ENCODE data around the gene CAPZB.

The CAPZB gene

DNA sequence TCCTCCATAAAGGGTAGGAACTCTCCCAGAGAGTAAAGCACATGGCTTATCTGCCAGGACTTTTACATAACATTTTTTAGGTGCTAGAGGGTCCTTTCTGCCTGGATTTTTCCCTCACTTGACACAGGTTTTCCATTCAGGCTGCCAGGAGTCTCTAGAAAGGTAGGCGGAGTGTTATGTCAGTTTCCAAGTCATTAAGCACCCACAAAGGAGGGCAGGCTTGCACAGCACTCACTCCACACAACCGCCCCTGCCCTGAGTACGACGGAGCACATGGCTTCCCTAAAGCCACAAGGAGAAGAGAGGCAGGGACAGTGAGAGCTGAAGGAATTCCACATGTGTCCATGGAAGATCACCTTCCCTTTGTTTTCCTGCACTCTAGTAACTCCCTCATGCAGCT lies 55.7 kb downstream of the CAPZB start:
- no peak for DNase-seq (ENCODE audit: low spot score)

- no peak for DNase-seq (ENCODE audit: low spot score)
Observed at GRCh38 chr1:19427087-19427781, 58.1 kb downstream of the CAPZB start.

DNA sequence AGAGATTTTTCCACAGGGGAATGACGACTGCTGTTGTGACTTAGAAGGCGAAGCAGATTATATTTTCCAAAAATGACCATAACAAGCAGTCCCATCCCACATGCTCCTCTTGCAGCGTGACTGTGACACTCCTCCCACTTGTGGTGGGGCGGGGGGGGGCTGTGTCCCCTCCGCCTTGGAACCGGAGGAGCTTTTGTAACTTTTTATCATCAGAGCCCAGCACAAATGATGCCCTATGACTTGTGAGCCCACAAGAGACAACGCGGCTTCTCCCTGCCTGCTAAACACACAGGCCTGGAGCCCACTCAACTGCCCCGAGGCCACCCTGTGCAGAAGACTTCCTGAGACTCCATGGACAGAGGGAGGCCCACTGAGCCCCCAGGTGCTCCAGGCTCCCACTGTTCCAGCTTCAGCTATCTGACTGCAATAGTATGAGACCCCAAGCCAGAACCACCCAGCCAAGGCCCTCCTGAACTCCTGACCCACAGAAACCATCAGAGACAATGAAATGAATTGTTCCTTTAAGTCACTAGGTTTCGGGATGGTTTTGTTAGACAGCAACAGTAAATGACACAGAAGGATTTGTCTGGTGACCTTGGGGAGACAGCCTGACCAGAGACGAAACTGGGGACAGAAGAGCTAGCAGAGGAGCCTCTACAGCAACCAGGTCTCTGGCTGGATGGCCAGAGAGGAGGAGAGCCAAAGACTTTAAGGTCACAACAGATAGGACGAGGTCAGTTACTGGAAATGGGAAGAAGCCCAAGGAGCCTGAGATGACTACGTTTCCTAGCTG lies 58.8 kb downstream of the CAPZB start:
- DNase-seq (ENCODE audit: low spot score), result no peak

GRCh38 chr1:19425646-19426239 lies 59.6 kb downstream of the CAPZB start:
- DNase-seq (ENCODE audit: low spot score), result no peak

DNA sequence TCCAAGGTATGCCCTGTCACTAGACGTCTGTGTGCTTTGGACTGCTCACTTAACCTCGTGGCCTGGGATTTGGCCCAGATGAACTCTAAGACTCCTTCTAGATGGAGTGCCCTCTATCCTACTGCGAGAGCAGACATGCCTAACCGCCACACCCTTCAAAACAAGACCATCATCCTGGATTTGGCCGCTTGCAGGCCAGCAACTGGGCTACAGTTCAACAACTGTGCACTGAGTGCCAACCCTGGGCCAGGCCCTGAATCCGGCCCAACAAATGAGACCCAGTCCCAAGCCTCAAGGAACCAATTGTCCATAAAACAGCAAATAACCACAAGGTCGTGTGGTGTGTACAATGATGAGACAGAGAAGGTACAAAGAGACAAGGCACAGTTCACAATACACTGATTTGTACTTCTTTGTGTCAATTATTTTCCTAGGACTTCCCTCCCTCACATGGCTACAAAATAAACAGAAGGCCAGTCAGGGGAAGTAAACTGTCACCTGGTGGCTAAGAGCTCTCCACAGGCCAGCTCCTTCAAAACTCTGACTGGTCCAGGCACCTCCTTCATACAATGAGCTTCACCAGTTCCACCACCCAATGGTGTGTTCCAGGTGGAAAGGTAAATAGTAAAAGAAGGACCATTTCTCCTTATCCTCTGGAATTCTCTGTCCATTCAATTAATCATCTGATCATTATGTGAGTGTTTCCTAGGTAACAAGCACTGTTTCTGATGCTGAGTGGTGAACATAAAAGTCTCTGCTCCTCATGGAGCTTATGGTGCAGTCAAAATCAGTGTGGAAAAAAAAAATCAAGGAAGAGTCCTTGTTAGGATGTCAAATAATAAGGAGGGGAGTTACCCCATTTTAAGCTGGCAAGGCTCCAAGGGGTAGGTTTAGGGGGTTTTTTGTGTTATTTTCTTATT lies 60.4 kb downstream of the CAPZB start:
- no peak for DNase-seq (ENCODE audit: low spot score)

DNA sequence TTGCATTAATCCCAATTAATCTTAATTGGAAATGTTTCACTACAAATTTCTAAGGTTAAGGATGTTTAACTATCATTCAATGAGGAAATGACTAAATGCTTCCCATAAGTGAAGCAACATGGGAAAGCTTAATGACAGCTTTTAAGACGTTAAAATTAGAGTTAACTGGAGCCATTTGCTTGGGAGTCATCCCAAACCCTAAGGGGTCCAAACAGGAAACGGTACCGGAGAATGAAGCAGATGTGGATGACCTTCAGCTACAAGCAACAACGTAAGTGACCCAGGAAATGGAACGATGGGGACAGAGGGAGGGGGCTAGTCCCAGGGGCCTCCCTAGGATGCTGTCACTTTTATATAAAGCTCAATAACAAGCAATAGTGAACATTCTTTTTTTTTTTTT lies 62.2 kb downstream of the CAPZB start:
- no peak for DNase-seq (ENCODE audit: low spot score)

- no peak for DNase-seq (ENCODE audit: low spot score)
Observed at GRCh38 chr1:19421365-19421764, 64.0 kb downstream of the CAPZB start.

GRCh38 chr1:19420606-19421005 lies 64.7 kb downstream of the CAPZB start:
- no peak for DNase-seq (ENCODE audit: low spot score)

GRCh38 chr1:19419691-19420090 lies 65.6 kb downstream of the CAPZB start:
- no peak for DNase-seq (ENCODE audit: low spot score)

DNA sequence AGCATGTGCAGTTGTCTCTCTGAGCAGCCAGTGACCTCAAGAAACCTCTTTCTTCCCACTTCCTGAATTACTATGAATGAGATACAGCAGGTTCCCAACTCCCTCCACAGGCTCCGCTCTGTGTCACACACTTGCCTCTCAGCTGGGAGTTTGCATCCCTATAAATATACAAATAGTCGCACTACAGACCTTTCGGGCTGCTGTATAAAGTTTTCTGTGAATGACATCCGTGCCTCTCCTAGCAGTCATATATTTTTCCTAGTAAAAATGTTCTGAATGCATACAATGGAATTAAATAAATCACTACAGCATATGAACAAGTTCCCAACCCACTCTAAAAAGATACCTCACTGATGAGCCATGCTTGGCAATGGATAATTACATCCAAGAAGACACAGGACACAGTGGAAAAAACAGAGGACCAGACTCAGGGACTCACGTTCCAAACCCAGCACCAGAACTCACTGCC lies 66.8 kb downstream of the CAPZB start:
- DNase-seq (ENCODE audit: low spot score), result no peak

DNA sequence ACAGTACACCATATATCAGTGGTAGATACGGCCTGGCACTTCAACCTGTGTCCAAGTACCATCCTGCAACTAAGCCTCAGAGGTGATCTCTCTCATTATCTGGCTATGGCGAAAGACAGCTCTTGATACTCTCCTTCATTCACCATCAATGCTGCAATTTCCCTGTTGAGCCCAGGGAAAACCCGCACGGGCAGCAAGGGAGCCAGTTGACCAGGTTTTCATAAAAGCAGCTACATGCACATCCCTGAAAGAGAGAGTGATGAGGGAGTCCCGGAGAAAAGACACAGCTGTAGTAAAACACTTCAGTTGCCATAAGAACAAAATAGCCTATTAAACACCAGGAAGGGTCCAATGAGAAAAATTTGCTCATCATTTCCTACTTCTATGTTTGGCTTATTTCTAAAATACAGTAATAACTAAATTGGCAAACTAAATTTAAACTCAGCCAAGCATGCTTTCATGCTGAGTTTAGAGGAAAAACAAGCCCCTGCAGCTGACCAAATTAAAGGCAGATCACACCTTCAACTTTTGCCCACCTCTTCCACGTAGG lies 68.3 kb downstream of the CAPZB start:
- no peak for DNase-seq (ENCODE audit: low spot score)

DNA sequence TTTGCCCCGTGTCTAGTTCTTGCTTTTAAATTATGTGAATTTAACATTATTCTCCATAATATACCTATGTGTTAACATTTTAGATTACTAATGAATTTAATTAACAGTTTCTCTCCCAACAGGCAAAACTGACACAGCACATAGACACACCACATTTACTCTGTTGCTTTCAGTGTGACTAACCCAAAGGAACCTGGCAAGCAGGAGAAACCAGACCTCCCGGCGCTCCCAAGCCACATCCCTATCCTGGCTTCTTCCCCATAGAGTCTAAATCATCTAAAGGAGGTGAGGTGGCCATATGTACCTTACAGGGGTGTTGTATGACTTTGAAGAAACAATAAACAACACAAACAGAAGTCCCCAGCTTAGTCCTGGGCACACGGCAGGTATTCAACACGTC lies 69.2 kb downstream of the CAPZB start:
- no peak for DNase-seq (ENCODE audit: low spot score)

DNA sequence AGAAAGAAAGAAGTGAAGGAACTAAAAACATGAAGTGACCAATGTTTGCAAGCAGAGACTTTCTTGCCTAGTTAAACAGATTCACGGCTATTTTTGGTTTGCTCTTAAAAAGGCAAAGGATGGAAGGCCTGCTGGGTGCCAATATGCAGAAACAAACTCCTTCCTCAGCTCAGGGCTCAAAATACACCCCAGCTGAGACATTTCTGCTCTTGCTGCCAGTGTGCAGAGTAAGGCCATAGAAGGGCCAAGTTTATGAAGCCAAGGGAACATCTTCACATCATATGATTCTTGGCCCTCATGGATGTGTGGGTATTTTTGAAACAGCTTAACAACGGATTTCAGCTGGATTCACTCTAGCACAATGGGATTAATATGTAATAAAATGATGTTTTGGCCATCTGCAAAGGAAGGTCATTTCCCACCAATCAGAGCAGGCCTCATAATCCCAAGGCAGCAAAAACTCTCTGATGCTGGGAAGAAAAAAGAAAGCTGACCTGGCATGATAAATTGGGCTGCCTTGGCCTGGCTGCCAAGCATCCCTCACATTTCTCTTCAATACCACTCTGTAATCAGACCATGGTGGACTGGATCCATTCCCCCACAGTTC lies 70.7 kb downstream of the CAPZB start:
- no peak for DNase-seq (ENCODE audit: low spot score)

DNA sequence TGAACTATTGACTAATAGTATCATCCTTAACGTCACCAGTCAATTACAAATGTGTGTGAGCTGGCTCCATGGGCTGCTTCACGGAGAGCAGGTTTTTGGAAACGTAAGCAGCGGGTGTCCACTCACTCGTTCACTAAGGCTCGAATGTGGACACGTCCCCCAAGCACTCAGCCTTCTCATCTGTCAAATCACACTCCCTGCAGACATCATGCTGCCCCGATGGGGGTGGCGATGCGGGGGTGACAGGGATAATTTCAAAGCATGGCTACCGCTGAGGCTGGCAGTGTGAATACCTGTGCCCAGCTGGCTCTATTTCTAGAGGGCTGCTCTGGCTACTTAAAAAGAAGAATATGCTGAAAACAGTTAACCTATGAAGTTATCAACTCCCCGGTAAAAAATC lies 71.3 kb downstream of the CAPZB start:
- DNase-seq (ENCODE audit: low spot score), result no peak

DNA sequence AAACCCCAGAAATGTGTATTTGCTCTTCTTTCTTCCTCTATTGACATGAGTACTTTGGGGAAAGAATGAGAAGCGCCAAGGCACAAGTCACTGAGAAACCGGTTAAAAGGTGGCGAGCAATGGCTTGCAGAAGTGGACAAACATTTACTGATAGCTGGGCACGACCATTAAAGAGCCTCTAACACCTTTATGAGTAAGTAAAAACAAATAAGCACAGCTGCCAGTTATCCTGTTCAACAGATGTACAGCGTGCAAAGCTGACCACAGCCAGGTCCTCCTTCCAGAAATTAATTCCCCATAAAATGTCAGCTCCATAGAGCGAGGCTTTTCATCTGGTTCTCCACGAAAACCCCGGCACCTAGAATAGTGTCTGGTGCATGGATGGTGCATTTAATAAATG lies 72.7 kb downstream of the CAPZB start:
- no peak for DNase-seq (ENCODE audit: low spot score)

GRCh38 chr1:19411612-19412011 lies 73.7 kb downstream of the CAPZB start:
- no peak for DNase-seq (ENCODE audit: low spot score)

DNA sequence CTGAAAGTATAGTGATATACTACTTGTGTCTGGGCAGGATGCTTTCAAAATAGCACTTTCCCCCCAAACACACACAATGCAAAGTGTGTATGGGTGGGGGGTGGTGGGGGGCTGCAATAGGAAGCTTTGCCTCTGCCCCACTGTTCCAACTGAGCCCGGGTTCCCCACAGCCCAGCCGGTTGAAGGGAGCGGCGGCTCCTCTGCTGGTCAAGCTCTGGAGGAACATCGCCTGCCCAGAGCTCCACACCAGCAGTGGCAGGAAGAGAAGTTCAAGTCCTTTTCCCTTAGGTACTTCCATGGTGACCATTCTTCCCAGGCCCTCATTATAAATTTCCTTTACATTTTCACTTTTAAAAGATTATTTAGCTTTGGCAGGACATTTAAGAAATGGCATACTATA lies 74.9 kb downstream of the CAPZB start:
- DNase-seq (ENCODE audit: low spot score), result no peak

DNA sequence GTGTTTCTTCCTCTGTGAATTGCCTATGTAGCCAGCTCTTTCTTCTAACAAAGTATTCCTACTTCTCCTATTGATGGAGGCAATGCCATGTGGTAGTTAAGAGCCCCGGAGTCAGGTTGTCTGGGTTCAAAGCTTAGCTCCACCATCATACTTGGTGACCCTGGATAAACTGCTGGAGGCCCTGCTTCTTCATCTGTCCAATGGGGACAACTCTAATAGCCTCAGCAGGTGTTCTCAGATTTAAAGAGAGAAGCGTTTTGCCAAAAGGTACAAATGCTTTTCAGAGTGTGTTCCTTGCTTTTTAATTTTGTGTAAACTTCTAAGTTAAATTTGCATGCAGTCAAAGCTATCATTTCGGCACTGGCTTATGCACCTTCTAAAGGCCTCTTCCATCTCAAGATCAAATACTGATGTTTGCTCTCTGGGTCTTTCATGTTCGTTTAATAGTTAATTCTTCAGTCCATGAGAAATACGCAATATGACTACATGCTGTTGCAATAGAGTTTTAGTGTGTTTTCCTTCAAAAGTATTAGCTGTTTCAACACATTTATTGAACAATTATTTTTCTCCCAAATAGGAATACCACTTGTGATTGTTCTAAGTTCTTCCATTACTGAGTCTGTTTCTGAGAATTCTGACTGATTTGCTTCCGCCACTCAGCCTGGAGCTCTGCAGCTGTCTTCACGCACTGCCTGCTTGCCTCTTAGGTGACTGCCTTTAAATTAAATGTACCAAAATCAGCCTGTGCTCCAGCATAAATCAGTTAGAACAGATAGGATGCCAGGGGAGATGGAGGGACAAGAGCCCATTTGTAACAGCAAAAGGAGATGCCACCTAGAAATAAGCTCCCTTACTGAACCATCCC lies 75.6 kb downstream of the CAPZB start:
- DNase-seq (ENCODE audit: low spot score), result no peak

DNA sequence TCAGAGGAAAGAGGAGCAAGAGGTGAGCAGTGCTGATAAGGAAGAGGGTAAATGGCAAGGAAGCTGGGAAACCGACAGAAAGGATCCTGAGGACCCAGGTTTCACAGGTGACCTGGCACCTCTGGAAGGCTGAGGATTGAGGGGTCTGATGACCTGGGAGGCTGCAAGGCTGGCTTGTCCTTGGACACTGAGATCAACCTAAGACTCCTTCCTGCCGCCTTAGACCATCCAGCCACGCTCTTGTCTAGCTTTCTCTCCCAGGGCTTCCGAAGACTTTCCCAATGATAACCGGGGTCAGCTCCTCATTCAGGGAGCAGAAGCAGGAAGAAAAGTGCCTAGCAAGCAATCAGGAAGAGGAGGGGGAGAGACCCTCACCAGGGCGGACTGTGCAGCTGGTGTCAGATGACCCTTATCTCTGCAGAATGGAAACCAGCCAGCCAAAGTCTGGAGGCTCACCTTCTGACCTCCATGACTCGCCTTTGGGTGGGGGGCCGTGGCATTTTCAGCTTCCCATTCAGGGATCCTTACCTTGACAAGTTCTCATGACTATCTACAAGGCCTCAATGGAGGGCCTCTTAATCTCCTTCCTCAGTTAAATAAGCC lies 77.7 kb downstream of the CAPZB start:
- DNase-seq (ENCODE audit: low spot score), result no peak

DNA sequence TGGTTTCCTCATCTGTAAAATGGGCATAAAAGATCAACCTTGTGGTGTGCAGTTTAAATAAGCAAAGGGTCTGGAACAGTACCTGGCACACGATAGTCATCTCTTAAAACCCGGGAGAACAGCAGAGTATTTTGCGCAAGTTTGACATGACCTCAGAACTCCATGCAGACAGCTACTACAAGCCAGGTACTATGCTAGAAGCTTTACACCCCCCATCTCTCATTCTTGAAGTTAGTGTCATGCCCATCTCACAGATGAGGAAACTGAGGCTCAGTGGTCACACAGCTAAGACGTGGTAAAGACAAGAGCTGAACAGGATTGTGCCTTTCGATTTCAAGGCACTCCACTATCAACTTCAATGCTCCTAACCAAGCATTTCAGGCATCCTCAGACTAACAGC lies 78.7 kb downstream of the CAPZB start:
- no peak for DNase-seq (ENCODE audit: low spot score)

Data from AG08396 (cell line).